ENCODE measurements around the gene ATP11B.

ATP11B gene

DNA sequence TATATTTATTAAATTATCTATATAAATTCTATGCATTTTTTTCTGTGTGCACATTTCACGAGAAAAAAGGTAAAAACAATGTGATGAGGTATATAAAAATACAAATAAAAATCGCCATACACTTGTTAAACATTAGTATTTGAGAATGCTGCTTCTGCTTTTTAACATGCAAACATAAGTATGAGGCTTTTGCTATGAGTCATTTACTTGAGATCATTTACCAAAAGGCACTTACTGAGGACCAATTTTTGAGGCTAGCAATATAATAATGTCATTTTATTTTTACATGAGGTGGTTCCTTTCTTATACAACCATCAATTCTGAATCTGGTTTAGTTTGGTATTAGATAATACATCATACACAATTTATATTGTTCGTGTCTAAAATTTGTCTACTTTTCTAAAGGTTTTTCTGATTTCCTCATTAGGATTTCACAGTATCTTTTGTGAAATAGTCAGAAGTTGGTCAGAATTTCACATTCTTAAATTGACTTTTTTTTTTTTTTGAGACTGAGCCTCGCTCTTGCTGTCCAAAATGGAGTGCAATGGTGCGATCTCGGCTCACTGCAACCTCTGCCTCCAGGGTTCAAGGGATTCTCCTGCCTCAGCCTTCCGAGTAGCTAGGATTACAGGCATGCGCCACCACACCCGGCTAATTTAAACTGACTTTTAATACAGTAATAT, 161.4 kb downstream of the ATP11B start:
- DNase-seq (ENCODE audit: low read depth): no peak
- TF ChIP-seq, protein P1, sequence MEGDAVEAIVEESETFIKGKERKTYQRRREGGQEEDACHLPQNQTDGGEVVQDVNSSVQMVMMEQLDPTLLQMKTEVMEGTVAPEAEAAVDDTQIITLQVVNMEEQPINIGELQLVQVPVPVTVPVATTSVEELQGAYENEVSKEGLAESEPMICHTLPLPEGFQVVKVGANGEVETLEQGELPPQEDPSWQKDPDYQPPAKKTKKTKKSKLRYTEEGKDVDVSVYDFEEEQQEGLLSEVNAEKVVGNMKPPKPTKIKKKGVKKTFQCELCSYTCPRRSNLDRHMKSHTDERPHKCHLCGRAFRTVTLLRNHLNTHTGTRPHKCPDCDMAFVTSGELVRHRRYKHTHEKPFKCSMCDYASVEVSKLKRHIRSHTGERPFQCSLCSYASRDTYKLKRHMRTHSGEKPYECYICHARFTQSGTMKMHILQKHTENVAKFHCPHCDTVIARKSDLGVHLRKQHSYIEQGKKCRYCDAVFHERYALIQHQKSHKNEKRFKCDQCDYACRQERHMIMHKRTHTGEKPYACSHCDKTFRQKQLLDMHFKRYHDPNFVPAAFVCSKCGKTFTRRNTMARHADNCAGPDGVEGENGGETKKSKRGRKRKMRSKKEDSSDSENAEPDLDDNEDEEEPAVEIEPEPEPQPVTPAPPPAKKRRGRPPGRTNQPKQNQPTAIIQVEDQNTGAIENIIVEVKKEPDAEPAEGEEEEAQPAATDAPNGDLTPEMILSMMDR (conservative IDR thresholded peaks at IDR 0.05; ENCODE audit: control insufficient read depth, insufficient read depth, low read depth, low read length): no peak
- H3K4me3 ChIP-seq (ENCODE audit: control insufficient read depth, low read depth, low read length): no peak overlapping the region

DNA sequence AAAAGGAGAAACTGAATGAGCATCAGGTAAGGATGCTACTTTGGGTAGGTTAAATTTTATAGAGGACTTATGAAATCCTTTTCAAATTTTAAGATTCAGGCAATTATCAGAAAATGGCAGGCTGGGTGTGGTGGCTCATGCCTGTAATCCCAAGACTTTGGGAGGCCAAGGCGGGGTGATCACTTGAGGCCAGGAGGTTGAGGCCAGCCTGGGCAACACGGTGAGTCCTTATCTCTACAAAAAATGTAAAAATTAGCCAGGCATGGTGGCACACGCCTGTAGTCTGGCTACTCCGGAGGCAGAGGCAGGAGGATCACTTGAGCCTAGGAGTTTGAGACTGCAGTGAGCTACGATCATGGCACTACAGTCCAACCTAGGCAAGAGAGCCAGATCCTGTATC, 163.9 kb downstream of the ATP11B start:
- TF ChIP-seq, protein P1 (conservative IDR thresholded peaks at IDR 0.05; ENCODE audit: control insufficient read depth, insufficient read depth, low read depth, low read length): no peak

DNA sequence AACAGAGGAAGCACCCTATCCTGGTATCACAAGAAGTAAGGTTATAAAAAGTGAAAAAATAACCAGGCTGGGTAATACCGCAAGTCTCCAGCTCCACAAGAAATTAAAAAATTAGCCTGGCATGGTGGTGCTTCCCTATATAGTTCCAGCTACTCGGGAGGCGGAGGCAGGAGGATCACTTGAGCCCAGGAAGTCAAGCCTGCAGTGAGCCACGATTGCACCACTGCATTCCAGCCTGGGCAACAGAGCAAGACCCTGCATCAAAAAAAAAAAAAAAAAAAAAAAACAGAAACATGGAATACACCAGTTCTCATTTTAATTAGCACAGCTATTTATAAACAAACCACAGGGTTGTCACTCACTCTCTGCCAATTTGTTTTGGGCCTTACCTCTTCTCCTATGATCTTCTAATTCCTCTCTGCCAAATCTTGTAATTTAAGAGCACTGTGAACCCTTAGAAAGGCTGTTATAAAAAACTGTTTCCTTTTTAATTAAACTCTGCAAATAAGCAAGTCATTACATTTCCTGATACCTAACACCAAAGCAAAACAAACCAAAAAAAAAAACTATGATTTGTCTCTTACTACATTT, 164.5 kb downstream of the ATP11B start:
- no peak overlapping the region for H3K4me3 ChIP-seq (ENCODE audit: control insufficient read depth, low read depth, low read length)
- TF ChIP-seq, protein P1 (conservative IDR thresholded peaks at IDR 0.05; ENCODE audit: control insufficient read depth, insufficient read depth, low read depth, low read length): no peak
- no peak for DNase-seq (ENCODE audit: low read depth)

More for the DNA sequence above, 163.9 kb downstream of the ATP11B start:
- H3K4me3 ChIP-seq (ENCODE audit: control insufficient read depth, low read depth, low read length): no peak overlapping the region
- DNase-seq (ENCODE audit: low read depth): no peak

DNA sequence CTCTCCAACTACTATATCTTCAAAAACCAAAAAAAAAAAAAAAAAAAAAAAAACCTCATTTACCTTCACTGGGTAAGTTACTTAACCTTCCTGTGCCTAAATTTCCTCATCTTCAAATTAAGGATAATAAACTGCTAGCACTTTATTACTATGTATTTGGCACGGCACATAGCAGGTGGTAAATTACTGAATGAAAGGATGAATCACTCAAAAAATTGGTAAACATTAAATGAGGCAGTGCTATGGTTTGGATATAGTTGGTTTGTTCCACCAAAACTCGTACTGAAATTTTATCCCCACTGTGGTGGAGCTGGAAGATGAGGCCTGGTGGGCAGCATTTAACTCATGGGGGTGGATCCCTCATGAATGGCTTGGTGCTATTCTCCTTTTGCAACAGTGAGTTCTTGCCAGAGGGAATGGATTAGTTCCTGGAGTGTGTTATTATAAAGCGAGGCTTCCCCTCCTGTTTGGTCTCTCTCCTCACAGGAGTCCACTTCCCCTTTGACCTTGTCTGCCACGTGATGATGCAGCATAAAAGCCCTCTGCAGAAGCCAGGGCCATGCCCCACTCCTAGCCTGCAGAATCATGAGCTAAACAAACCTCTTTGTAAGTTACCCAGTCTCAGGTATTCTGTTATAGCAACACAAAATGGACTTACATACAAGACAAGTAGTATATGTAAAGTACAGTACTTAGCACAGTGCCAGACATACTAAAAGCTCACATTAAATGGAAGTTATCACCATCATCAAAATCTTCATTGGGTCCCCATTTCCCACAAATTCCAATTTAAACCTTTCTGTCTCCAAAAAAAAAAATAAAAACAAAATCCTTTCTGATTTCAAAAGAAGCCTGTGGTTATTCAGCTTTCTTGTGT, 166.4 kb downstream of the ATP11B start:
- TF ChIP-seq, protein P1 (conservative IDR thresholded peaks at IDR 0.05; ENCODE audit: control insufficient read depth, insufficient read depth, low read depth, low read length): no peak
- no peak overlapping the region for H3K4me3 ChIP-seq (ENCODE audit: control insufficient read depth, low read depth, low read length)
- no peak for DNase-seq (ENCODE audit: low read depth)

DNA sequence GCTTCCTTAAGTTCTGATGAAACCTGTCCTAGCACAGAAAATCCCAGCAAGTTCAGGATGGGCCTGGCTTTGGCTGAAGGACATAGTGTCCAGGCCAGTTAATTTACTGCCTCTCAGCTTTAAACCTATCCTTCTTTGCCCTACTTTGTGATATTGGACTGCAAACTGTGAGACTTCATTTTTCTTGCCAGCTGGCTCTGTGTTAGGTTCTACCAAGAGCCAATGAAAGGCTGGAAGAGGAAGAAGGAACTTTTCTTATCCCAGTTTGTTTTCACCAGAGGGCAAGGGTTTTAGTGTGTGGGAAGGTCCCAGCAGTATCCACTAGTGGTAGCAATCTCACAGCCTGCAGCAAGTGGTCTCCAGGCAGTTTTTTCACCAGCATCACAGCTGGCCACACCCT, 168.9 kb downstream of the ATP11B start:
- no peak overlapping the region for H3K4me3 ChIP-seq (ENCODE audit: control insufficient read depth, low read depth, low read length)
- TF ChIP-seq, protein P1 (conservative IDR thresholded peaks at IDR 0.05; ENCODE audit: control insufficient read depth, insufficient read depth, low read depth, low read length): no peak
- DNase-seq (ENCODE audit: low read depth): no peak

DNA sequence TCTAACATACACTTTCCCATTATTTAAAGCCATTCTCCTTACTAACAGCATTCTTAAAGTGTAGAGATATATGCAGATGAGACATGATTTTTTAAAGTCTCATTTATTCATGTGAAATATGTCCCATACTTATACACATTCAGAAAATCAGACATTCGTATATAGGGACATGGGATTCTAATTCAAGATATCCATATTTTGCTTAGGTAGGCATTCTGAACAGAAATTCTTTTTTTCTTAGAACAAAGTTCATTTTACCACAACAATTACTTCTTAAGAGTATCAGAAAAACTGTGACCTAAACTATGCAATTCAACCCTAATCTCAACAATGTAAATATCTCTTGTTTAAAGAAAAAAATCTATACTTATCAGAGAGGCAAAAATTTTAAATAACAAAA, 170.9 kb downstream of the ATP11B start:
- no peak for DNase-seq (ENCODE audit: low read depth)
- TF ChIP-seq, protein P1 (conservative IDR thresholded peaks at IDR 0.05; ENCODE audit: control insufficient read depth, insufficient read depth, low read depth, low read length): no peak

More for the DNA sequence above, 170.9 kb downstream of the ATP11B start:
- H3K4me3 ChIP-seq (ENCODE audit: control insufficient read depth, low read depth, low read length): no peak overlapping the region
